GM23338 (cell line): ENCODE results near the gene IDUA. TPM values are rescaled to one million over a fixed set of nuclear protein-coding genes. Genes with fewer than 3 reads are reported as not detected.

Experiments used
- ETS1 ChIP-seq: IDR thresholded peaks from 2 replicates; pipeline ENCODE4 v1.6.1; 2016; ENCODE audit warnings: antibody characterized with exemption
- EZH2phosphoT487 ChIP-seq: fragments of 200-600 bp; sonication (generic); IDR thresholded peaks from one replicate; pipeline ENCODE4 v1.8.1; 2018; ENCODE audit warnings: antibody characterized with exemption; ENCODE audit not compliant: unreplicated experiment
- NANOG ChIP-seq: IDR thresholded peaks from 2 replicates; pipeline ENCODE4 v1.6.1; 2016; ENCODE audit warnings: antibody characterized with exemption, borderline replicate concordance
- REST ChIP-seq: IDR thresholded peaks from one replicate; pipeline ENCODE4 v1.6.1; 2018; ENCODE audit warnings: antibody characterized with exemption; ENCODE audit not compliant: unreplicated experiment
- STAT1 ChIP-seq: IDR thresholded peaks from one replicate; pipeline ENCODE4 v1.6.1; 2016; ENCODE audit warnings: antibody characterized with exemption; ENCODE audit not compliant: unreplicated experiment
- ZNF331 ChIP-seq: fragments of 250-450 bp; sonication (Bioruptor Pico); IDR thresholded peaks from 2 replicates; pipeline ENCODE4 v1.5.0; 2020; ENCODE audit warnings: low read depth, mild to moderate bottlenecking, moderate library complexity
- ZNF462 ChIP-seq: fragments of 250-450 bp; sonication (Bioruptor Pico); IDR thresholded peaks from 2 replicates; pipeline ENCODE4 v1.5.0; 2020; ENCODE audit warnings: mild to moderate bottlenecking, moderate library complexity
- polyA plus RNA-seq: library from polyadenylated mRNA; unstranded; fragments of >200 nt; fragmentation: Nextera tagmentation; extraction: Ambion mirVana; gene quantifications from 2 replicates; pipeline ENCODE4 v1.2.1, GENCODE V29; 2016
- total RNA-seq: library from RNA; depleted of rRNA; stranded (reverse); fragments of >200 nt; shearing (Covaris generic); gene quantifications from 2 replicates; pipeline ENCODE4 v1.2.3, GENCODE V29; 2014

IDUA gene
- total and polyA plus RNA-seq, 2 experiments from 2014 or later = 1.3 to 6.1 TPM

- TF ChIP-seq ZNF462 (CRISPR knock-in tag) (no peak), STAT1 (no peak), NANOG (no peak), ZNF331 (CRISPR knock-in tag) (no peak), REST (no peak), EZH2phosphoT487 (no peak), ETS1 (no peak)
Observed at GRCh38 chr4:1047106-1047975, 60.5 kb downstream of the IDUA start (continued).
